Right renal pelvis (tissue), 4 donors: ENCODE measurements around the gene CALML5. TPM values are rescaled to one million over a fixed set of nuclear protein-coding genes. Genes with fewer than 3 reads are reported as not detected.

Experiments
- DNase-seq, 4 donors: peaks; one replicate each; pipeline ENCODE4 v3.0.0-alpha.2; 2013; ENCODE audit warnings: low read depth in 4 of 4, low spot score in 3 of 4, missing footprints in 1 of 4
- polyA plus RNA-seq, 4 donors: library from polyadenylated mRNA; unstranded; fragments of 120-200 nt; gene quantifications; one replicate each; pipeline ENCODE4 v1.2.1, GENCODE V29; 2013; ENCODE audit not compliant: insufficient read length in 4 of 4

Gene CALML5
- polyA plus RNA-seq, 4 donors = not detected

DNA sequence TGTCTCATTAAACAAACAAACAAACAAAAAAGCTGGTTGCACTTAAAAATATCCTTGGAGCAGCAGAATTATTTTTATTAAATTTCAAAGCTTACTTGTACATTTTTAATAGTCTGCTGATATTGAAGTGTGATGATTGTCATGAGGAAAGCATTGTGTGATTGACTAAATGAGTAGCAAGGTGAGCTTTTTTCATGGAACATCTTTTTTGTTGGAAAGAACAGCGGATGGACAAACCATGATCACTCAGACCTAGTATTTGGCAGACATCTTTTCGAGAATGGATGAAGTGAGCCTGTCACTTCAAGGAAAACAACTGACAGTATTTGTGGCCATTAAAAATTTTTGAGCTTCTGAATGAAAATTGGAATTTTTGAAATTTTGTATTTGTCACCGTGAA is 19.7 kb upstream of the CALML5 start:
- no peak for DNase-seq

DNA sequence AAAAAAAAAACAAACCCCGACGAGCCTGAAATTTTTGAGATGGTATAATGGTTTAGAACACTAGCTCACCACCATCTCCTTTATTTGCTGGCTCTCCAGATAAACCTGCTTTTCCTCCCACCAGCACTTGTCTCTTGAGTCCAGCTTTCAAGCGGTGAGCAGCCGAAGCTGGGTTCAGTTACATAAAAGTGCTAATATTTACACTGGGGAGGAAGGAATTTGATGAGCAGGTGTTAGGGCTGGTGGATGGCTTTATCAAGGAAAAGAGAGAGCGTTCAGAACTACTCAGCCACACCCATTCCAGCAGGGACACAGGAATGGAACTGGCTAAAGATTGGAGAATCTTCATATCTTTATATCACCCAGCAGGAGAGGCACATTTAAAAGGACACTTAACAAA is 18.8 kb upstream of the CALML5 start:
- DNase-seq = no peak

DNA sequence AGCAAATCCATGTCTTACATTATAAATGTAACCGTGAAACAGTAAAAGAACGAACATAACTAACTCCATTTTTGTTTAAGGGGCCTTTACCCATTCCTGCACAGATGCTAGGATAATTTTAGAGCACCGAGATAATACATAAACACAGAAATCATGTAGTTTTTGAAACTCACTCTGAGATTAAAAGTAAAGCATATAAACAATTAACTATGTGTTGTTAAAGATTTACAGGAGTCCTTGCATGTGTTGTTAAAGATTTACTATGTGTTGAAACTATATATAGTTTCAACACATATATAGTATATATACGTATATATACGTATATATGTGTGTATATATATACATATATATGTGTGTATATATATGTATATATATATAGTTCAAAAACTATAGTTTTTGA is 18.2 kb upstream of the CALML5 start:
- no peak for DNase-seq

DNA sequence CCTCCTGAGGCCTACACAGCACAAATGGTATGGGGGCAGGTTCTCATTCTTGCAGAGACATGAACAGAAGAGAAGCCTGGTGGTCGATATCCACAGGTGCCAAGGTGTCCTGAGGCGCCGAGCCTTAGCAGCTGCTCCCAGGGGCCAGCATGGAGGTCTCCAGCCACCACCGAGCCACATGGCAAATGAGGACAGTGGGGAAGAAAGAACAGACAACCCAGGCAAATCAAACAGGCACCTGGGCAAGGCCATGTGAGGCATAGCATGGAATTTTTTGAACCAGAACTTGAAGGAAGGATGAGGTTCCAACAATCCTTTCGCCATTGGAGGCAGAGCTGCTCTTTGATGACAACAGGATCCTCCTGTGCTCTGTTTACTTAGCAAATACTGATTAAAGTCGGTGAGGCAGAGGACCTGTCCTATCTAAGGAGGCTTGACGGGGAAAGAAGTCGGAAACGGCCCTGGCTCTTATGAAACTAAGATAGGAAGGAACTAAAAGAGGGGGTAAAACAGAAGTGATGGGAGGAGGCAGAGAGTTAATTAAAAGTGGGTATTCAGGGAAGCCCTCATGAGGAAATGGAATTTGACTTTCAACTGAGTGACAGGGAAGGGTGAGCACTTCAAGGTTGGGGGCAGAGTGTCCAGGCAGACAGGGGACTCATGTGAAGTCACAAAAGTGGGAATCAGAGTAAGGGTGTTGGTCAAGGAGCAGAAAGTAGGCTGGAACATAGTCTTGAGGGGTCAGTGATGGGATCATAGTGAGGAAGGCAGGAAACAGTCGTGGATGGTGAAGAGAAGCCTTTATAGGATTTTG is 16.8 kb upstream of the CALML5 start:
- no peak for DNase-seq

DNA sequence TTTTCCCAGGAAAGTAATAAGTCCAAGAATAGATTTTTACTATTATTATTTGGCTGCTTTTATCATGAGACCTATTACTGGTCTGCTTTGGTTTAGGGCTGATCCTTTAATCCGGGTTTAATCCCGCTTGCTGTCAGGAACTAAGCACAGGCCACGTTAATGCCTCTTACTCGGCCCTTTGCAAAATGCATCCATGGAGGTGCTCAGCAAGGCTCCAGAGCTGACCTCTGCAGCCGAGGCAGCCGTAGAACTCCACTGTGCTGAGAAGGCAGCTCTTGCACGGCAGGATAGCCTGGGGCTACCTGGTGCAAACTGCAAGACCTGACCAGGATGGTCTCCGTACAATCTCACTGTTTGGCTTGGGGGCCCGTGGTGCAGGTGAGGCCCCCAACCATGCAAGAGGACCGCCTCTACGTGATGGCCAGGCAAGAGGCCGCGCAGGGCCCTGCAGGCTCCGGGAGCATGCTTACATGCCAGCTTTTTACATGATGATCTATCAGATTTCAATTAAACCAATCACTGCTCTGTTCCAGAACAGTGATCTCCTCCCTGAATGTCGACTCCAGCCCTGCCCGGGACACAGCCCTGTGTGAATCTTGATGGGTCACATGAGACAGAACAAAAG is 15.0 kb upstream of the CALML5 start:
- DNase-seq = no peak

DNA sequence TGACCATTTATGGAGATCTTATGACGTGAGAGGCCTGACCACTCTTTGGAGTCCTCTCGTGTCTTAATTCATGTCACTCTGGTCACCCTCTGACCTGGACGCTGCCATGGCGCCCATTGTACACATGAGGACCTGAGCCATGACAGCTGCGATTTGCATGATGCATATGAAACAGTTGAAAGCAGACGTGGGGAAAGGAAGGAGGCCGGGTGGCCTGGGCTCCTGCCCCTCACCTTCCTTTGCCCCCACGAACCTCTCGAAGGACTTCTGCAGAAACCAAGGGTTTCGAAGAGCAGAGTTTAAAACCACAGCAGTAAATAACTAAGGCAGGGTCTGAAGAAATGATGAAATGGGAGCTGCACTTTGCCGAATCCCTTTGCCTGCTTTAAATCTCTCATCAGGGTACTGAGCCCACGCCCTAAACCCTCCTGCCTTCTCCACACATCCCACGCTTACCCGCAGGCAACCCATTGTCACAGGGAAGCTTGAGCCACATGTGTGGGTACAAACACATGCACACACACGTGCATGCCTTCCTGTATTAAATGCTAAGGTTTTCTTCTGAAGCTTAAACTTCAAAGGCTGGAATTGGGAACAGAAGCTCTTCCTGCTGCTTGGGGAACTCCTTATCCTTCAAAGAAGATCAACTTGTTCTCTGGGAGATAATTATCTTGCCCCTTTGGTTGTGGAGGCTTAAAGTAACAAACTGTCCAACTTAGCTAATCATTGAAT is 13.7 kb upstream of the CALML5 start:
- DNase-seq = no peak

DNA sequence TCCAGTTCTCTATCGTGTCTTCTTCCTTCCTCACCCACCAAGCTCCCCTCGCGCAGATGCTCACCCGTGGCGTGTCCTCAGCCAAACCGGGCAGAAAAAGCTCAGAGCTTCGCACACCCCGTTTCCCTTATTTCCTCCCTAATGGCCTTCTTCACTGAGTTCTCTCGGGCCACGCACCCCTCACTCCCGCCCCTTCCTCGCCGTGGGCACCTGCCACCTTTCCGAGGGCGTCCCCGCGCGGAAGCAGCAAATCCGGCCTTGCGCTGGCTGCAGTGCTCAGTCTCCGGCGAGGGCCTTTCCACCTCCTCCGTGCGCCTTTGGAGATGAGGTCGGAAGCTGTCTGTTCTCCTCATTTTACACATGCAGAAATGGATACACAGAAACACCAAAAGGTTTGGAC is 13.0 kb upstream of the CALML5 start:
- no peak for DNase-seq

DNA sequence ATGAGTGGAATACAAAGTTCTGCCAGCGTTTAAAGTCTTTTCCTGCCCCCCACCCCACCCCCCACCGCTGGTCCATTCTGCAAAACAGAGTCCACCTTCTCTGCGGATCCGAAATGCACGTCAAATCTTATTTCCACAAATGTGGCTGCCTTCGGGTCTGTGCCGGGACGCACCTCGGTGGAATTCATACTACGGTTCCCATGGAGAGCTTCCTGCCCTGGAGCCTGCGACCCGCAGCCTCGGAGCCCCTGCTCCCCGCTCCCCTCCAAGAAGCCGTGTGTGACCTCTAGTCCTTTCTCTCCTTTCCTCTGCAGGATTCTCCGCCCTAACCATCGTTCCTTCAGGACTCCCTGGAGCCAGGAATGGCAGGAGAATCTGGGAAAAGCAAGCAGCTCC is 12.5 kb upstream of the CALML5 start:
- no peak for DNase-seq

DNA sequence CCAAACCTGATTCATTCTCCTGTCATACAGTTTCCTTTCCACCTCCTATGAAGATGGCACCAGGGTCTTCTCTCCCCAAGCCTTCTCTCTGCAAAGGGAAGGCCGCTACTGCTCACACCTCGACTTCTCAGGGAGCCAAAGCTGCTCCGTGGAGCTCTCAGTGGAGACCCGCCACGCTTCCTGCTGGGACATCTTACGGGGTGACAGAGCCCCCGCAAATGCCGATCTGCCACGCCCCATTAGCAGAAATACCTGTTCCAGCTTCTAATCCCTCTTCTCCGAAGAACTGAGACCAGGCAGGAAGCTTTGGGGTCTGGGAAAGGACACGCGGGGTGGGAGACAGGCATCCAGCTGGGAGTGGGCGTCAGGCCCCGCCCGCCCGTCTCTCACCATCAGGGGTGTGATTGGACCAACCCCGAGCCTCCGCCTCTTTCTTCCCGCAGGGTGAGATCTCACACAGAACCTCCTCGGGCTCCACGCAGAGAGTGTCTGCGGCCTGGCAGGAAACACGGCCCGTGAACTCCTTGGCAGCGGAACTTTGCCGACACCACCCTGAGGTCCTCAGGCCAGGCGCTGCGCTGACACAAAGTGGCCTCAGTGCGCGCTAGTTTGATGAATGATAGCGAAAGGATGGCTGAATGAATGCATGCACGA is 12.0 kb upstream of the CALML5 start:
- no peak for DNase-seq

DNA sequence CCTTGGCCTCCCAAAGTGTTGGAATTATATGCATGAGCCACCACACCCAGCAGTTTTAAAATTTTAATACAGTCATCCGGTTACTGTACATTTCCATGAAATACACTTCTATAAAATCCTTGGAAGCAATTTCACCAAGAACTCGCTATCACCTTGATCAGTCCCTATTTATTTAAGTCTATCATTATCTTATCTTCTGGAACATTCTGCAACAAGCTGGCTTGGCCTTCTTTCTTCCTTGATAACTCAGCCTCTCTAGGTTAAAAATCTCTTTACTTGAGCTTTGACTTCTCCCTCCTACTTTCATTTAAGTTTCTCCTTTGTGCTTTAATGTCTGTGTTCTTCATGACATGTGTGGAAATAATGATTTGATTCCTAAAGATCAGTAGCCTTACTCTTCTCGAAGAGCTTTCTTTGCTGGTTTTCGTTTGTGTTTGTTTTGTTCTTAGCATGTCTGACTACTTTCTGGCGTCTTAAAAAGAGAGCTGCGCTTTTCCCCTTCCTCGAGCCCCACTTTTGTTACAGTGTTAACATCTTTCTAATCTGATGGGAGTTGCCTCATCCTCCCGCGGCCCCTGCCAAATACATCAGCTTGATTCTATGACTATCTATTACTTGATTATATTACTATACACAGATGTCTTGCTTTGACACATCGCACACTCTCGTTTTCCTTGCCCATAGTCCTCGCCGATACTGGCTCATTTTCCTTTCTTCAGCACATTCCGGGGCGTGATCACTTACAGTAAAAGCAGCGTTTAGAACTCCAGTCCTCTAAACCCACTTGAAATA is 11.1 kb upstream of the CALML5 start:
- DNase-seq = no peak

DNA sequence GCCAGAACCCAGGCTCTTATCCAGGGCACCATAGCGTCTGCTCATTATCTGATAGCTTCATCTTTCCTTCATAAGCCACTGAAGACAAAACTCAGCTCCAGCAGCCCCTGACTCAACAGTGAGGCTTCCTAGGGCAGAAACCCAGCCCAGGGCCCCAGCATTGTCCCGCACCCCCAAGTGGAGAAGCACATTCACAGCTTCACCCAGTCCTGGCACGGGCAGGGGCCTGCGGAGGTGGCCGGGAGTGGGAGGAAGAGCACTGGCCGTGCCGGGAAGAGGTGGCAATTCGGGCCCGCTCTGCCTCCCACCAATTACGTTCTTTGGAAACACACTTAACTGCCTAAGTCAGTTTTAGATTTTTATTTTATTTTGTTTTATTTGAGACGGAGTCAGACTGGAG is 10.3 kb upstream of the CALML5 start:
- no peak for DNase-seq

DNA sequence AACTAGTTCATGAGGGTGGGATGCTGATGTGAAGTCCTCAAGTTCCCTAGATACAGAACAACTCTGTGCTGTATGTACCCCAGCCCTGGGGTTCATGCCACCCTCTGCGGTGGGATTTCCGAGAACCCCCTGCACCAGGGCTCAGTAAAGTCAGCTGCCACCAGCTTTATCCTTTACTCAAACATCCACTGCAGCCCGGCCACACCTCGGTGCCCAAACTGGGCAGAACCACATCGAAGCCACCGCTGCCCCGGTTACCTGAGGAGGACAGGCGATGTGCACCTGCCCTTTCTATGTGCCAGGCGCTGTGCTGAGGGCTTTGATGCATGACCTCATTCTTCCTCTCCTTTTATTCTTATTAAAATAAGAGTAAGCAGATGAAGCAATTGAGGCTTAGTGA is 9.9 kb upstream of the CALML5 start:
- no peak for DNase-seq

DNA sequence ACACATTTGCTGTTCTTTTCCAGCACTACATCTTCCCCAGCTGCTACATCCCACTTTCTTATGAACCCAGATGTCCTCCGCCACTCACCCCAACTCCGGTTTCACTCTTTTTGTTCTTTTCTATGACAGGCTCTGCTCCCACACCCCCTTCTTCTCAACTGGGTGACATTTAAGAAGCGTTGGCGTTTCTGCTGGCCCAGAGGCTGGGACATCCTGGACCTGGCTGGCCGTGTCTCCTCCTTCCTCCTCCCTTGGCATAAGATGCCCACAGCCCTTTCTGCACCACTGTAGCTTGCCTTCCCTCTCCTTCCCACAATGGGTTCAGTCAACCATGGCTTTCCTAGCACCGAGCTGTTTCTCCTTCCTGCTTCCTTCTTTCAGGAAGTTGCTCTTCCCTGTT is 9.4 kb upstream of the CALML5 start:
- no peak for DNase-seq

DNA sequence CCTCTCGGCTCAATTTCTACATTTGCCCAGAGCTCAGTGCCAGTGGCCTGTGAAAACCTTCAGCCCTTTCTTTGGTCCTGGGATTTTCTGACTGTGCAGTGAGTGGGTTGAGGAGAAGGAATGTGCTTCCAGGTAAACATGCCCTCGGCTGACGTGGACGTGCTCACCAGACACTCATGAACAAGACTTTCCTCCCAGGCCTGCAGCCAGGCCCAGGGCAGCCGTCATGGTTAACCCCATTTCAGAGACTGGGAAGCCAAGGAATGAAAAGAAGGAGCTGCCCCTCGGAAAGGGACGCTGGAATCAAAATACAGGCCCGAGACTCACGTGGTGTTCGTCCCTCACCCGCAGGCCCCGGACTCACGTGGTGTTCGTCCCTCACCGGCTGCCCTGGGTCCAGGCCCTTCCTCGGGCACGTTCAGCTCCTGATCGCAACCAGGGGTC is 8.8 kb upstream of the CALML5 start:
- DNase-seq = no peak

DNA sequence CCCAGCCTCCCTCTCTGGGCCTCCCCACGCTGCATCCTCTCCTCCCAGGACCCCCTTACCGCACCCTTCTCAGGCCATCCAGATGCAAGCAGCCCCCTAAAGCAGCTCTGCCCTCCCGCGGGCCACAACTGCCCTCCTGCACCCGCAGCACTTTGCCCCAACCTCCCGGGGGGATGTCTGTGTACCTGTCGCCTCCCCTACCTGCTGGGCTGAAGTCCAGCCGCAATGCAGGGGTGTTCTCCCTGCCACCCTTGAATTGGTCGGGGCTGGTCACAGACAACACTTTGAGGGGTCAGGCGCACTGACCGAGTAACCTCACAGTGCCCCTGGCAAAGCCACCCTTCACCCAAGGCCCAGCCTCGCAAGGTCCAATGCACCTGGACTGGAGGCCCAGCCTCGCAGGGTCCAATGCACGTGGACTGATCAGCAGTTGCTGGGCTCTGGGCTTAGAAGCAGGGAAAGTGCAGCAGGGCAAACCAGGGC is 8.3 kb upstream of the CALML5 start:
- no peak for DNase-seq

DNA sequence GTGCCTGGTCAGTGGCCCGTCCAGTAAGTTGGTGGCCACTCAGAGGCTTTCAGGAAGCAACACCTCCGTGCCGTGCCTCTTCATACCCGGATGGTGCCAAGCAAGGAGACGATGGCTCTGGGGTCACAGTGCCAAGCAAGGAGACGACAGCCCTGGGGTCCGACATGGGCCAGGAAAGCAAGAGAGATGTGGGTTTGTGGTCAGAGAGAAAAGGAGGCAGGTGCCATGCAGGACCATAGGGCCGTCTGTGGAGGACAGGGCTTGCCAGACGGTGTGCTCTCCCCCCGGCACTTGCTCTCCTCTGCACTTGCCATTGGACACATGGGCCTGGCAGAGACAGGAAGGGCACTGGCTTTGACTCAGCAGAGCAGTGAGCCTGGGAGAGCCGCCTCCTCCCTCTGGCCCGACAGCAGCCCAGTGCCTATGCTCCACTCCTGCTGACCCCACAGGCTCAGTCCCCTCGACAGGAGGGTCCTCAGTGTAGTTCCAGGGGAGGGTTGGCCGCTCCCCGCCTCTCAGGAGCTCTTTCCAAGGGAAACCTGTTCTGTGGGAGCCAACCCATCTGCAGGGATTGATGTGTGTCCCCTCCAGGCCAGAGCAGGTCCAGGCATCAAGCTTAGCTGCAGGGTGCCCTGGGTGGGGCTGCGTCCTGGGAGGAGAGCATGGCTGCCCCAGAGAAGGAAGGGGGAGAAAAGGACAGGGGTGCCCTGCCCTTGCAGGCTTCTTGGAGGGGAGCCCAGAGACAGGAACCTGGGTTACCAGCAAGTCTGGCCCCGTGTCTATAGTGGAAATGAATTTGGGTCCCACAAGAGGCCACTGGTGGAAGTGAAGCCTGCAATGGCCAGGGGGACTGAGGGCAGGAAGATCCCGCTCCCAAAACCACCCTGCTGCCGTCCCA is 7.6 kb upstream of the CALML5 start:
- DNase-seq = no peak

DNA sequence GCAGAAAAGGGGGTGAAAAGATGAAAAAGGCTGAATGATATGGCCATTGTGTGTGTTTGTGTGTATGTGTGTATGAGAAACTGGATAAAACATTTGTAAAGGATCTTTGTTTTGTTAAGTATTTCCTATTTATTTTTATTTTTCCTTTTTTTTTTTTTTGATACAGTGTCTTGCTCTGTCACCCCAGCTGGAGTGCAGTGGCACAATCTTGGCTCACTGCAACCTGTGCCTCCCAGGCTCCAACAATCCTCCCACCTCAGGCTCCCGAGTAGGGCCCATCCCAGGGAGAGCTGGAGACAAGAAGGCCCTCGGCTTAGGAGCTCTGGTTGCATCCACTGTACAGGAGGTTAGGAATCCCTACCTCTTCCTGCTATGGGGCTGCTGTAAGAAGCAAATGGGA is 6.9 kb upstream of the CALML5 start:
- no peak for DNase-seq

DNA sequence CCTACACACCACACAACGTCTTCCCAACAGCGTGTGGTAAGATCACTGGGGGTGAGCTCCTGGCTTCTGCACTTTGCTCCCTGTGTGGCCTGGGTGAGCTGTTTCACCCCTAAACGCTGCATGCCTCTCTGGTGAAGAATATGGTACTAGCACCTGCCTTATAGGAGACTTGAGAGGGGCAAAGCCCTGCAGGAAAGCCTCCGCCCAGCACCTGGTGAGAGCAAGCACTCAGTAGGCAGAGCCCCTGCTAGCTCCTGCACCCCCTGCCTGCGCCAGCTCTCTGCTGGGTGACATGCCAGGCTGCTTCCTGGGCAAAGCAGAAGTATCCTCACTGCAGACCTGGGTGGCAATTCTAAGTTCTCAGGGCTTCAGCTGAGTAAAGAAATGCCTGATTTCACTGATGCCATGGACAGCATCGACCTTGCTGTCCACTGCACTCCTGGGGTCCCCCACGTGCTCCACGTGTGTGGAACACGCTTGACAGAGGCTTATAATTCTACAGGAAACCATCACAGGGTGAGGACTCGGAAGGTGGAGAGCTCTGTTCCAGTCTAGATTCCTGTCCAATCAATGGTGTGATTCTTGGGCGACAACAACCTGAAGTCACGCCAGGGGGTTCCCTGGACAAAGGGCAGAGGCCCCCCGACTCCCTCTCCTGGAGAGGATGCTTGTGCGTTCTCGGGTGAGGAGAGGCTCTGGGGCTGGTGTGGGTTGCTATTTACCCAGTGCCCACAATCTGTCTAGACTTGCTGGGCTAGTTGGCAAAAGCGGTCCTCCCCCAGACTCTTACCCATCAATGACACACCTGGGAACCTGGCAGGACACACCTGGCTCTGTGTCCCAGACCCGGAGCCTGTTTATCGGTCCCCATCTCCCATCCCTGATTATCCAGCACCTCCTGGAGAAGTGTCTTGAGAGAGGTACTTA is 5.0 kb upstream of the CALML5 start:
- no peak for DNase-seq
